T-helper 2 cell treated with Interferon-gamma antibody and Interleukin-4, amounts not matched to agents 100 ng/mL and 5 ng/mL, for 36 hours (primary cell): ENCODE measurements around the gene GUCY1A2. TPM values are rescaled to one million over a fixed set of nuclear protein-coding genes. Genes with fewer than 3 reads are reported as not detected.
"Not testable (repeated sequence)": the region's sequence is repeated elsewhere in the genome, so short reads cannot be mapped to it uniquely, and the experiment has no call there.

Experiments used
- intact Hi-C: fragments of 100-400 bp; cut with micrococcal nuclease; formaldehyde crosslinking; loops from one replicate; pipeline ENCODE4 v1.15.1; 2023
- total RNA-seq: library from RNA; stranded (reverse); gene quantifications from 2 replicates; pipeline ENCODE4 v1.2.3, GENCODE V29; 2022

Gene GUCY1A2
- total RNA-seq, 1 donor from 2014 or later = 0.05 TPM

- intact Hi-C loops = no loop called here
Observed at GRCh38 chr11:106950067-106950491, 68.2 kb downstream of the GUCY1A2 start.

- intact Hi-C loops = no loop called here
Observed at GRCh38 chr11:106943089-106943488, 75.2 kb downstream of the GUCY1A2 start.

DNA sequence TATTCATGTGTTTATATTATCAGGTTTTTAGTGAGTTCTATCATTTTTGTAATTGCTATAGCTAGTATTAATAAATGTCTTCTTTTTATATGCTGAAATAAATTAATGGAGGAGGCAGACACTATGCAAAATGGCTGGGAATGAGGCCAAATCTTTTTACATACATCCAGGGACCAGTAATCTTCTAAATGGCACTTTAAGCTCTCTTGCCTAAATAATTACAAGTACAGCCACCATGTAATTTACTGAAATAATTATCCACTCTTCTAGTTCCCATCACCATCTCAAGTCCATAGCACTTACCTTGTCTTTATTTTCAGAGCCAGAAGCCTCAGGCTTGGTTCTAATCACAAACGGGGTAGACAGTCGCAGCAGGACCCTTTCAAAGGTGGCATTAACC, 79.1 kb downstream of the GUCY1A2 start:
- intact Hi-C loops = no loop called here

DNA sequence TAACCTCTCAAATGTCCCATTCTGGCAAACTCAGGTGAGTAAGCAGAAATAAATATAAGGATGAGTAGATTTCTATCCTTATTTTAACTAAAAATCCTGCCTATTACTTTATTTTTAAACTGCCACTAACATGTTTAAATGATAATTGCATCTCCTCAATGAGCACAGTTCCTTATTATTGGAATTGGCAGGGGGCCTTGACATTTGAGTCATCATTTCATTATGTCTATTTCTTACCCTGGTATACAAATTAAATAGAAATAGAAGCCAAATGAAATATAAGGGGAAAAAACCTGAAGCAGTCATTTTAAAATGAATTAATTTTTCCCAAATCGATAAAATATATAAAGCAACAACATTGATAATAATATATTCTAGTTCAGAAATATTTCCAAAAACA, 81.2 kb downstream of the GUCY1A2 start:
- intact Hi-C loops = no loop called here

DNA sequence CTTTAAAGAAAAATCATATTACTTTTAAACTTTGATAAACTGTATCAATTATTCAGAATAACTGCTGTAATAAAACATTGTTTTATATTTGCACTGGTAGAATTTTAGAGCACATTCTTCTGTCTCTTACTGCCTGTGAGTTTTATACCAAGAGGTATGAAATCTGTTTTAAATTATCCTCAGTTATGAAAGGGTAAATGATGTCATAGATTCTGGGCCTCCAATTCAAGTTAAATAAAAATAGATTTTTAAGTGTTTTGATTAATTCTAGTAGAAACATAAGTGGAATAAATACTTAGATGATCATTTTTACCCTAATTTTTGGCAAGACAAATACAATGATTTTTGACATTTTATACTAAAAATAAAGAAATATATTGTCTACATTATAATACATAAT, 93.0 kb downstream of the GUCY1A2 start:
- intact Hi-C loops = no loop called here

DNA sequence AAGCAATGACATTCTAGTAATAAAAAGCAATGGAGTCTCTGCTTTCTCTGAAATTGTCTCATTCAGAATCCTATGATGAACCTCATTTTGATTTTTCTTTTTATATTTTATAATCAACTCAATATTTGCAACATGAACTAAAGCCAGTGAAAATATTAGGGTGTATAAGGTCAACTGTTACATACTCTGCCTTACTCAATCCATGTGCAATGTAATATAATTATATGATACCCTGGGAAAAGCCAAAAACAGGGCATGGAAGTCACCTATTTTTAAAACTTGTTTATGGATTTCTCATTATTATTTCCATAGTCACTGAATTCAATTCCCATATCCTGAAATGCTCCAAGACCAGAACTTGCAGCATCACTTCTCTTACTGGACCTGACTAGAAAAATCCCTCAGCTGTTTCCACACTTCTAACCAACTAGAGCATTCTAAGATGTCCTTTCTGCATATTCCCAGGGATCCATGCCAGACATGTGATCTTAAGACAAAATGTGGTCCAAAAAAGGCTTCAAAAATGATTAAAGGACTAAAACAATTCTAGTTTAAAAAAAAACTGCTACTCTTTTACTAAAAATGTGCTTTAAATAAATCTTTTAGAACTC, 97.3 kb downstream of the GUCY1A2 start:
- intact Hi-C loops = no loop called here

DNA sequence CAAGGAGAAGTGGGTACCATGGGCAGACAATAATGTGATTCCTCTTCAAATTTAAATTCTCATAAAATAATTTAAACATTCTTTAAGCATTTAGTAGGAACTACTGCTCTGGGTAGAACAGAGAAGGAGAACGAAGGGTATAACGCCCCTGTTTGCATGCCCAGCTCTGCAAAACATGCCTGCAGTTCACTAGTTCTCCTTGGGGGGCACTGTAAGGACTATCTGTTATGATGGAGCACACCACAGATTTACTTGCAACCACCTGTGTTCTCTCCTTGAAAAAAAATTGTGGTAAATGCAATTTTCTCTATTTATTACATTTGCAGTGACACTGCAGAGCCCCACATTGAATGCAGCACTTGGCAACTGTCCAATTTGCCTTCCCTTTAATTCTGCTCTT, 100.3 kb downstream of the GUCY1A2 start:
- intact Hi-C loops = no loop called here

DNA sequence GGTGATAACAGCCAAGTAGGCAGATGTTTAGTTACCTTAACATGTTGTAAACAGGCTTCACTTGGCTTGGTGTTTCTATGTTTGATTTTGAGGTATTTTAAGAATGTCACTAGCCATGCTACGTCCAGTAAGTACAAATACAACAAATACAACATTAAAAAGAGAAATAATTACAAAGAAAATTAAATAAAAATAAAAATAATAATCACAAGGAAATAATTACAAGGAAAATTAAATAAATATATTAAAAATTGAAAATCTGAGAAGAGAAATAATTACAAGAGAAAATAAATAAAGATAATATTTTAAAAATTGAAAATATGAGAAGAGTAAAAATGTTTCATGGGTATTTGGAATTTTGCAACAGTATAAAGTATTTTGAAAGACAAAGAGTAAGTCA, 103.9 kb downstream of the GUCY1A2 start:
- intact Hi-C loops = no loop called here

DNA sequence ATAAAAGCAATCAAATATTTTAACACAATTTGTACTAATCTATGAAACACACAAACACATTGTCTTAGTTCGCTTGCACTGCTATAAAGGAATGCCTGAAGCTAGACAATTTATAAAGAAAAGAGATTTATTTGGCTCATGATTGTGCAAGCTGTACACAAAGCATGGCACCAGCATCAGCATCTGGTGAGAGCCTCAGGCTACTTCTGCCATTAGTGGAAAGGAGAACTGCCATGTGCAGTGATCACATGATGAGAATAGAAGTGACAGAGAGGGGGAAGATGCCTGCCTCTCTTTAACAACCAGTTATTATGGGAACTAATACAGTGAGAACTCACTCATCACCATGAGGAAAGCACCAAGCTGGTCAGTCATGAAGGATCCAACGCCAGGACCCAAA, 105.1 kb downstream of the GUCY1A2 start:
- intact Hi-C loops = no loop called here

GRCh38 chr11:106904826-106905225, 113.5 kb downstream of the GUCY1A2 start:
- intact Hi-C loops = no loop called here

DNA sequence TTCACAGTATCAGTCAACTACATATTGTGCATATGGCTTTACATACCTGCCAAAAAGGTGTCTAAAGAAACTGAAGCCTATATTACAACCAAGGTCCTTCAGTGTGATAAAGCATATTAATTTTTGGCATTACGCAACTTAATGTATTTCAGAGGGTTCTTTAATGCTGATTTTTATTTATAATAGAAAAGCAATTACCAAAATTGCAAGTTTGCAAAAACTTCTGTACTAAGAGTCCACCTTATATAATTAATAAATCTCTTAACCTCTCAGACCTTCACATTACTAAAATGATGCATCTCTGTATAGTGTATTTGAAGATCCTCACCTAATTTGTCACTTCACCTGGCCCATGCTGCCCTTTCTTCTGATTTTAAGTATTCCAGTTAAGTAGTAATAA, 128.6 kb downstream of the GUCY1A2 start:
- intact Hi-C loops = no loop called here

- intact Hi-C loops = no loop called here
Observed at GRCh38 chr11:106888386-106888785, 129.9 kb downstream of the GUCY1A2 start.

DNA sequence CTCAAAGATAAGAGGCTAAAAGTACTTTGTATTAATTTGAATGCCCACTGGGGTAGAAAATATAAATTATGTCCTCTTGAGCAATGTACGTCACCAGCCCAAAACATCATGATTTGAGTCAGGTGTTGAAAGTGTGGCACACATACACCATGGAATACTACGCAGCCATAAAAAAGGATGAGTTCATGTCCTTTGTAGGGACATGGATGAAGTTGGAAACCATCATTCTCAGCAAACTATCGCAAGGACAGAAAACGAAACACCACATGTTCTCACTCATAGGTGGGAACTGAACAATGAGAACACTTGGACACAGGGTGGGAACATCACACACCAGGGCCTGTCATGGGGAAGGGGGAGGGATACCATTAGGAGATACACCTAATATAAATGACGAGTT, 134.6 kb downstream of the GUCY1A2 start:
- intact Hi-C loops = not testable (repeated sequence)

DNA sequence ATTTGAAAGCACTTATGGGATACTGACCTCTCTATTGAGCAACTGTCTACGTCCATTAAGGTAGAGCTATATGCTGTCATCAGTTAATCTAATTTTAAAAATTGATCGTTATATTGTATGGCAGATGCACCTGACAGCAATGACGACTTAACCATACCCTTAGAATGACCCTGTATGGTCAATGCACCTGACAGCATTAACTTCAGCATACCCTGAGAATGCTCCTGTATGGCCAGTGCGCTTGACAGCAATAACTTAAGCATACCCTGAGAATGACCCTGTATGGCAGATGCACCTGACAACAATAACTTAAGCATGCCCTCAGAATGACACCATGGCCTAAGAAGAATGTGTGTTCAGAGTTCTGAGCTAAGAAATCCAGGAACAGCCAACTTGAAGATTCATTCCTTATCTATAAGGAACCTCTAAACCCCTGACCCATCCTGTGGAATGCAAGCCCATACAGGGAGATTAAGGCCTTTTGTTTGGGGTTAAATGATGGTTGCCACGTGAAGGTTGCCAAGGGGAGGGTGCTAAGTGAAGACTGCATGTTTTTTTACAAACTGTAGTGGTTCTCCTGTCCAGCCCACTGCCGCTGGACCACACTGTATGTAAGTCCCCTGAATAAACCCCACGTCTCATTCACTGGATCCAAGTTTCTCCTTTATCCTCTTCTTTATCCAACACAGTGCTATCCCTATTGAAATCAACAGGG, 138.3 kb downstream of the GUCY1A2 start:
- intact Hi-C loops = no loop called here

GRCh38 chr11:106879029-106879428, 139.2 kb downstream of the GUCY1A2 start:
- intact Hi-C loops = no loop called here

DNA sequence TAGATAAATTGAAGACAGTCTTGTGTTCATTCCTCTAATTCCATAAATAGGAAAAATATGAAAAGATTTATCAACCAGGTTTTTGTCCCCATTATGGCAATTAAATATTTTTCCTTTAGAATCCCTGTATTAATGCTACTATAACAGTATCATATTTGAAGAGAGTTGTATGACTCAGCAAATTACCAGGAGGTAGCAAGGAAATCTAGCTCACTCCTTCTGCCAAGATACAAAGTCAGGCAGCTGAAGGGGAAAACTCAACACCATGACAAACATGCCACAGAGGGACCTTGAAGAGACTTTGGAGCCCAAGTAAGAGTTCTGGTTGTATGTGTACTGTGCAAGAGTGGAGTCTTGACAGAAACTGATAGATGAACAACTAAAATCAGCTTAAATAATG, 143.3 kb downstream of the GUCY1A2 start:
- intact Hi-C loops = no loop called here

DNA sequence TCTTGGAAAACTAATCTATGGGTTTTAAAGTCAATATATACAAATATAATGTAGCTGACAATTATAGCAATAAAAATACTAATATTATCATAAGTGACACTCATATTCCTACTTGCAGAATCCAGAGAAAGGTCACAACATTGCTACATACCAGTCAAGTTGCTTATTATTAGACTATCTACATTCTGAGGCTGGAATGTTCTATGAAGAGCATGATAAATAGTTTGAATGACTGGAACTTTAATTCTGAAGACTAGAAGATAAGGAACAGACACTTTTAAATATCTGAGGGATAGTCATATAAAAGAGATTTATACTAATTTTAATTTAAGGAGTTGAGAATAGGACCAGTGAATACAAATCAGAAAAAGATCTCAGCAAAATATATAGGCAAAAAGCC, 146.0 kb downstream of the GUCY1A2 start:
- intact Hi-C loops = no loop called here

DNA sequence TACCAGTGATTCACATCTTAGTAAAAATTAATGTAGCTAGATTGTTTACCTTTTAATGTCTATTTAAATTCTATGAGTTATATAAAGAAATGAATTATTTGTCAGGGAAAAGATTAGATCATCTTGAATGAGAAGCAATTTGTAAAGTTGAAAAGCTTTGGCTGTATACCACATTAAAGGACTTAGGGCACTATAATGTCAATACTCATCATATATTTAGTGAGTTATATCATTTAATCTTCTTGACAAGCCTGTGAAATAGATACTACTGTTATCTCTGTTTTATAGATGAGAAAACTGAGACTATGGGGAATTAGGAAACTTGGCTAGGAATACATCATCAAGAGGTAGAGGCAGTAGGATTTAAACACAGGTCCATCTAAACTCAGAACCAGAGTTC, 160.1 kb downstream of the GUCY1A2 start:
- intact Hi-C loops = no loop called here

DNA sequence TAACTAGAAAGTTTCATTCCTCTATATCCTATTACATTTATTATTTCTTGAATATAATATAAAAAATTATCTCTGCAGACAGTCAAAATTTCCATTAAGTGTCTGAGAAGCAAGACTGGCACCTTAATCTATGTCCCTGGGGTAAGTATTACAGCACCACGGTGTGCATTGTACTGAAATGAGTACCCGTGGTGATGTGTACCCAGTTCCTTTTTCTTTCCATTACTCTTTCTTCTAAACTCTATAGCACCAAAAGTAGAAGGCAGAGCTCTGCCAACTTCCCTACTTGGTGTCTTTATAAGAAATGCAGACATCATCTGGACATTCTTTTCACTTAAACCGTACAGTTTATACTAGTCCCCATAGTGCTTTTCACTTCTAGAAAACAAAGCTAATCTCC, 161.7 kb downstream of the GUCY1A2 start:
- intact Hi-C loops = no loop called here

- intact Hi-C loops = no loop called here
Observed at GRCh38 chr11:106854429-106854828, 163.8 kb downstream of the GUCY1A2 start.

DNA sequence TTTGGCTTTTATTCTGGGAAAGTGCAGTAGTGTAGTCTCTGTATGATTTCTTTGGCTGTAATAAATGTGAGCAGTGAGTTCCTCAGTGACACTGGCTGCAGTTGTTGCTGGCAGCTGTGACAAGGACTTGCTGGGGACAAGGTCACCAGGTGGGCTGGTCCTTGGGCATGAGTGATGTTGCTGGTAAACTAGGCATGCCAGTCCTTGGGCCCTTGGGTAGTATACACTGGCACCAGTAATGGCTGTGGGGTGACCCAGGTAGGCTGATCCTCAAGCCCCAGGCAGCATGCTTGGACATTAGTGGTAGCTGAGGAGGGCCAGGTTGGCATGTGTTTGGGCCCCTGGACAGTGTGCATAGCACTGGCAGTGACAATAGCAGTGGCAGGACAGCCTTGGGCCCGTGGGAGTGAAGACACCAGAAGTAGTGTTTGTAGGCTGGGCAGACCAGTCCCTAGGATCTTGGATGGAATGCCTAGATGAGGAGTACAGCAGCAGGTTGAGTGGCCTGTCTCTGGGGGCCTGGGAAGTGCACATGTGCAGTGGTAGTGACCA, 164.3 kb downstream of the GUCY1A2 start:
- intact Hi-C loops = no loop called here

- intact Hi-C loops = no loop called here
Observed at GRCh38 chr11:106852779-106853178, 165.5 kb downstream of the GUCY1A2 start.

DNA sequence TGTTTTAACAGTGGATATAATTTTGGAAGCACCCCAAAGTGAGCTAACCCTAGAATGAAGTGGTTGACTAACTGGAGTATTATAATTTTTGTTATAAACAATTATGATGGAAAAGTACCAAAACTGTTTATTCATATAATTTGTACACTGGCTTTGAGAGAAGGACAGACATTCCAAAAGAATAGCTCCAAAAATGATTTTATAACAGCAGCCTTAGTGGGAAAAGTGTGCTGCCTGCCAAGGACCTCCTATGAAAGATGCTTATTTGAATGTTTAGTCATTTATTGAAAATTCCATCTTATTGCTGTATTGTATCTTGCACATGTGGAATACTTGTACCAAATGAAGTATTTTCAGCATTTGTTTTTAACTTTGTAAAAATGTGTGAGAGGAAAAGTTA, 169.8 kb downstream of the GUCY1A2 start:
- intact Hi-C loops = no loop called here
